PC-9 (cell line): Measurements from ENCODE around the gene LPCAT1.

Experiments used
- CTCF ChIP-seq: fragments of 200-600 bp; sonication (generic); conservative IDR thresholded peaks from 2 replicates; pipeline ENCODE4 v1.6.1; 2017; ENCODE audit warnings: mixed run types, antibody characterized with exemption, mild to moderate bottlenecking, moderate library complexity
- EZH2 ChIP-seq: fragments of 200-600 bp; sonication (generic); IDR thresholded peaks from 2 replicates; pipeline ENCODE4 v1.8.0; 2017; ENCODE audit warnings: antibody characterized with exemption, low read depth

- no peak for TF ChIP-seq CTCF
- no peak for TF ChIP-seq EZH2
Observed at GRCh38 chr5:1423901-1424603, 99.7 kb downstream of the LPCAT1 start.
